ENCODE results near the gene FNIP2.

DNA sequence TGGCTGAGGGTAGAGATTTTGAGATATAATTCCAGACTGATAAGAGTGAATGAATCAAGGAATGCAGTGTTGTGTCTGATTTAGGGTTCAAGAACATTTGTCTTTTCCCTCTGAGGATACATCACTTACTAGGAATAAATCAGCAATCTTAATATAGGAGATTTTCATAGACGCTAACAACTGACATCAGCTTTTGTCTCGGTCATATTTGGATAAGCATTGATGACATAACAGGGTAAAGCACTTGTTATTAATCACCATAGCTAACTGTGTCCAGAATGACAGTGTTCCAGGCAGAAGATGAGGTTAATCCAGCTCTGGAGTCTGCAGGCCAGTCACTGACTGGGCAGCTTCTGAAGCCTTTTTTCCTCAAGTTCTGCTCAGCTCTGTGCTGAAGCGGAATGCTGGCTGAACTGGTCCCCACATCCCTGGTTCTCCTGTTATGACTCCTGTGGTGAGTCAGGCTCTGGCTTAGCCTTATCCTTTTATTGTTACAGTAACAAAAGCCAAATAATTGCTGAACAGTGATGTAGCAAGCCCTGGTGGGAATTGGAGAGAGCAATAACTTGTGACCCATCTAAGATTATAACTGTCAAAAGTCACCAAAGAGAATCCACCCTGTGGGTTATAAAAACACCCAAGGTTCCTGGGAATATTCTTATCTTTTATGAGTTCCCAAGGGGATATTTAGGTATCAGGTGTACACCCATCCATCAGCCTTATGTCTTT is 41.8 kb downstream of the FNIP2 start:
- TF ChIP-seq, protein P1, sequence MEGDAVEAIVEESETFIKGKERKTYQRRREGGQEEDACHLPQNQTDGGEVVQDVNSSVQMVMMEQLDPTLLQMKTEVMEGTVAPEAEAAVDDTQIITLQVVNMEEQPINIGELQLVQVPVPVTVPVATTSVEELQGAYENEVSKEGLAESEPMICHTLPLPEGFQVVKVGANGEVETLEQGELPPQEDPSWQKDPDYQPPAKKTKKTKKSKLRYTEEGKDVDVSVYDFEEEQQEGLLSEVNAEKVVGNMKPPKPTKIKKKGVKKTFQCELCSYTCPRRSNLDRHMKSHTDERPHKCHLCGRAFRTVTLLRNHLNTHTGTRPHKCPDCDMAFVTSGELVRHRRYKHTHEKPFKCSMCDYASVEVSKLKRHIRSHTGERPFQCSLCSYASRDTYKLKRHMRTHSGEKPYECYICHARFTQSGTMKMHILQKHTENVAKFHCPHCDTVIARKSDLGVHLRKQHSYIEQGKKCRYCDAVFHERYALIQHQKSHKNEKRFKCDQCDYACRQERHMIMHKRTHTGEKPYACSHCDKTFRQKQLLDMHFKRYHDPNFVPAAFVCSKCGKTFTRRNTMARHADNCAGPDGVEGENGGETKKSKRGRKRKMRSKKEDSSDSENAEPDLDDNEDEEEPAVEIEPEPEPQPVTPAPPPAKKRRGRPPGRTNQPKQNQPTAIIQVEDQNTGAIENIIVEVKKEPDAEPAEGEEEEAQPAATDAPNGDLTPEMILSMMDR (IDR thresholded peaks at IDR 0.05; ENCODE audit: poor library complexity, severe bottlenecking) = no peak
- no peak for TF ChIP-seq EZH2 (IDR thresholded peaks at IDR 0.05; ENCODE audit: borderline replicate concordance, insufficient read depth, low read length, poor library complexity, severe bottlenecking)
- no peak for TF ChIP-seq MXI1 (conservative IDR thresholded peaks at IDR 0.05; ENCODE audit: poor library complexity, severe bottlenecking)
- no peak for TF ChIP-seq REST (IDR thresholded peaks at IDR 0.05; ENCODE audit: borderline replicate concordance)
- TF ChIP-seq SMC3 (conservative IDR thresholded peaks at IDR 0.05; ENCODE audit: poor library complexity) = no peak

All from neural cell (in vitro differentiated cells).